ENCODE results near the gene ZNF578.
"Not testable (repeated sequence)": the region's sequence is repeated elsewhere in the genome, so short reads cannot be mapped to it uniquely, and the experiment has no call there.

ZNF578 gene

GRCh38 chr19:52453324-52454094 lies at the start of gene ZNF578:
TSS of gene ZNF578 (plus strand) at chr19:52453553. CDS start at chr19:52501846, 48,293 bp downstream.
- DNase-seq (ENCODE audit: low read depth) = peak; percentile 86

DNA sequence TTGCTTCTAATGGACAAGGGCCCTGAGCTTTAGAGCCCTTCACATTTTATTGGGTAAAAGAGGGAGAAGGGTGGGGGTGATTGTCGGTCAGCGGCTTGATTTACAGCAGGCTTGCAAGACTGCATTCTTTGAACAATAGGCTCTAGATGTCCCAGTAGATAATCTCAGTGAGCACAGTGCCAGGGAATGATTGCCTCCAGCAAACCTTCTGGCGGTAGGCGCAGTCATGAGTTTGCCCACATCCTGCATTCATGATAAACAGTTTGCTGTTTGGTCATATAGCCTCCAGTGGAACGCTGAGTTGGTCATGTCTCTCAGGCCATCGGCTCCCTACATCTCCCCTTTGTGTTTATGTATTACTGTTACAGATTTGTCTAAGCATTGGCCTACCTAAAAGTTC lies 43.1 kb upstream of the ZNF578 start:
- no peak for DNase-seq (ENCODE audit: low read depth)

DNA sequence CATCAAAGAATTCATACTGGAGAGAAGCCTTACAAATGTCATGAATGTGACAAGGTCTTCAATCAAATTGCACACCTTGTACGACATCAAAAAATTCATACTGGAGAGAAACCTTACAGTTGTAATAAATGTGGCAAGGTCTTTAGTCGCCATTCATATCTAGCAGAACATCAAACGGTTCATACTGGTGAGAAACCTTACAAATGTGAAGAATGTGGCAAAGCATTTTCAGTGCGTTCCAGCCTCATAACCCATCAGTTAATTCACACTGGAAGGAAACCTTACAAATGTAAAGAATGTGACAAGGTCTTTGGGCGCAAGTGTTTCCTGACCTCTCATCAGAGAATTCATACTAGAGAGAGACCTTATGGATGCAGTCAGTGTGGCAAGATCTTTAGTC lies 37.6 kb upstream of the ZNF578 start:
- no peak for DNase-seq (ENCODE audit: low read depth)

GRCh38 chr19:52428937-52429336 lies 24.4 kb upstream of the ZNF578 start, which contains the start of gene ZNF534:
TSS of gene ZNF534 (plus strand) at chr19:52429148. CDS start at chr19:52431475, 2,327 bp downstream.
- no peak for DNase-seq (ENCODE audit: low read depth)

- DNase-seq (ENCODE audit: low read depth) = no peak
Observed at GRCh38 chr19:52442179-52442578, 11.2 kb upstream of the ZNF578 start.

DNA sequence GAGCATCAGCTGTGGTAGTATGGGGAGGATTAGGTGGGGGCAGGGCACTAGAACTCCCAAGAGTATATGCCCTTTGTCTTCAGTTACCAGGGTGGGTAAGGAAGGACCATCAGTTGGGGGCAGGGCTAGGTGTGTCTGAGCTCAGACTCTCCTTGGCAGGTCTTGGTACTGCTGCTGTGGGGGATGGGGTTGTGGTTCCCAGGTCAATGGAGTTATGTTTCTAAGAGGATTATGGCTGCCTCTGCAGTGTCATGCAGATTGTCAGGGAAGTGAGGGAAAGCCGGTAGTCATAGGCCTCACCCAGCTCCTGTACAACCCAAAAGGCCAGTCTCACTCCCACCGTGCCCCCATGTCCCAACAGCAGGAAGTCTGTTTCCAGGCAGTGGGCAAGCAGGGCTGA lies 8.8 kb upstream of the ZNF578 start:
- no peak for DNase-seq (ENCODE audit: low read depth)

GRCh38 chr19:52451241-52451640 lies 2.1 kb upstream of the ZNF578 start:
- DNase-seq (ENCODE audit: low read depth) = no peak

GRCh38 chr19:52464798-52465470 lies 11.6 kb downstream of the ZNF578 start:
- no peak for DNase-seq (ENCODE audit: low read depth)

DNA sequence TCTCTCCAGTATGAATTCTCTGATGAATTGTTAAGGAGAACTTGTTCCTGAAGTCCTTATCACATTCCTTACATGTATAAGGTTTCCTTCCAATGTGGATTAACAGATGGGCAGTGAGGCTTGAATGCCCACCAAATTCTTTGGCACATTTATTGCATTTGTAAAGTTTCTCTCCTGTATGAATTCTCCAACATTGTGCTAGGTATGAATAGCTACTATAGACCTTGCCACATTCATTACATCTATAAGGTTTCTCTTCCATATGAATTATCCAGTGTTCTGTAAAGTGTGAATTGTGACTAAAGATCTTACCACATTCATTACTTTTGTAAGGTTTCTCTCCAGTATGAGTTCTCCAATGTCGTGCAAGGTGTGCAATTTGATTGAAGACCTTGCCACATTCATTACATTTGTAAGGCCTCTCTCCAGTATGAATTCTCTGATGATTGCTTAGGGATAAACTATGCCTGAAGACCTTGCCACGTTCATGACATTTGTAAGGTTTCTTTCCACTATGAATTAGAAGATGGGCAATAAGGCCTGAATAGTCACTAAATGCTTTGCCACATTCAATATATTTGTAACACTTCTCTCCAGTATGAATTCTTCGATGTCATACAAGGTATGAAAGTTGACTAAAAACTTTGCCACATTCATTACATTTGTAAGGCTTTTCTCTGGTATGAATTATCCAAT lies 20.4 kb downstream of the ZNF578 start:
- DNase-seq (ENCODE audit: low read depth) = no peak

DNA sequence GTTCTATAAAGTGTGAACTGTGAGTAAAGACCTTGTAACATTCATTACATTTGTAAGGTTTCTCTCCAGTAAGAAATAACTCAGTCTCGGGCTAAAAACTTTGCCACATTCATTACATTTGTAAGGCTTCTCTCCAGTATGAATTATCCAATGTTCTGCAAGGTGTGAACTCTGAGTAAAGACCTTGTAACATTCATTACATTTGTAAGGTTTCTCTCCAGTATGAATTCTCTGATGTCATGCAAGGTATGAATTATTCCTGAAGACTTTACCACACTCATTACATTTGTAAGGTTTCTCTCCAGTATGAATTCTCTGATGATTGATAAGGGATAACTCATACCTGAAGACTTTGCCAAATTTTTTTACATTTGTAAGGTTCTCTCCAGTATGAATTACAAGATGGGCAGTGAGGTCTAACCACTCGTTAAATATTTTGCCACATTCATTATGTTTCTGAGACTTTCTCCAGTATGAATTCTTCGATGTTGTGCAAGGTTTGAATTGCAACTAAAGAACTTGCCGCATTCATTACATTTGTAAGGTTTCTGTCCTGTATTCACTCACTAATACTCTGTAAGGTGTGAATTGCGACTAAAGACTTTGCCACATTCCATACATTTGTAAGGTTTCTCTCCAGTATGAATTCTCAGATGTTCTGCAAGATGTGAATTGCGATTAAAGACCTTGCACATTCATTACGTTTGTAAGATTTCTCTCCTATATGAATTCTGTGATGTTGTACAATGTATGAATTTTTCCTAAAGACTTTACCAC lies 21.2 kb downstream of the ZNF578 start:
- no peak for DNase-seq (ENCODE audit: low read depth)

GRCh38 chr19:52484111-52484743 lies 30.9 kb downstream of the ZNF578 start:
- DNase-seq (ENCODE audit: low read depth) = not testable (repeated sequence)

DNA sequence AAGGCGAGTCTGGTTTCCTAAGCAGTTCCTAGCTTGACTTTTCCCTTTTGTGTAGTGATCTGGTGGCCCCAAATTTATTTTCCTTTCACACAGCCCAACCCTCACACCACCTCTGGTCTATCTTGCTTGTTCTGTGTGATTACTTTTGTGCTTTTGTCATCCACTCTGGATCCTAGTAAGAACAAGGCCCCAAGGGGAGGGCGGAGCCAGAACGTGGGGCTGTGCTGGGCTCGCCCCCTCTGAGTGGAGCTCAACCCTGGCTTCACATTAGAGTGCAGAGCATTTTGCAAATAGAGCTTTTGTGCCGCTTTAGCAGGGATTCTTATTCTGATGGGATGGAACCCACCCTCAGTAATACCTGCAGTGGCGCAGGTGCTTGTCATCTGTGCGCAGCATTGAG lies 31.7 kb downstream of the ZNF578 start:
- not testable (repeated sequence) for DNase-seq (ENCODE audit: low read depth)

DNA sequence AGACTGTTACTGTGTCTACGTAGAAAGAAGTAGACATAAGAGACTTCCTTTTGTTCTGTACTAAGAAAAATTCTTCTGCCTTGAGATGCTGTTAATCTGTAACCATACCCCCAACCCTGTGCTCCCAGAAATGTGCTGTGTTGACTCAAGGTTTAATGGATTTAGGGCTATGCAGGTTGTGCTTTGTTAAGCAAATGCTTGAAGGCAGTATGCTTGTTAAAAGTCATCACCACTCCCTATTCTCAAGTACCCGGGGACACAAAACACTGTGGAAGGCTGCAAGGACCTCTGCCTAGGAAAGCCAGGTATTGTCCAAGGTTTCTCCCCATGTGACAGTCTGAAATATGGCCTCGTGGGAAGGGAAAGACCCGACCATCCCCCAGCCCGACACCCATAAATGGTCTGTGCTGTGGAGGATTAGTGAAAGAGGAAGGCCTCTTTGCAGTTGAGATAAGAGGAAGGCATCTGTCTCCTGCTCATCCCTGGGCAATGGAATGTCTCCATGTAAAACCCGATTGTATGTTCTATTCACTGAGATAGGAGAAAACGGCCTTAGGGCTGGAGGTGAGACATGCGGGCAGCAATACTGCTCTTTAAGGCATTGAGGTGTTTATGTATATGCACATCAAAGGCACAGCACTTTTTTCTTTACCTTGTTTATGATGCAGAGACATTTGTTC lies 32.3 kb downstream of the ZNF578 start:
- not testable (repeated sequence) for DNase-seq (ENCODE audit: low read depth)

DNA sequence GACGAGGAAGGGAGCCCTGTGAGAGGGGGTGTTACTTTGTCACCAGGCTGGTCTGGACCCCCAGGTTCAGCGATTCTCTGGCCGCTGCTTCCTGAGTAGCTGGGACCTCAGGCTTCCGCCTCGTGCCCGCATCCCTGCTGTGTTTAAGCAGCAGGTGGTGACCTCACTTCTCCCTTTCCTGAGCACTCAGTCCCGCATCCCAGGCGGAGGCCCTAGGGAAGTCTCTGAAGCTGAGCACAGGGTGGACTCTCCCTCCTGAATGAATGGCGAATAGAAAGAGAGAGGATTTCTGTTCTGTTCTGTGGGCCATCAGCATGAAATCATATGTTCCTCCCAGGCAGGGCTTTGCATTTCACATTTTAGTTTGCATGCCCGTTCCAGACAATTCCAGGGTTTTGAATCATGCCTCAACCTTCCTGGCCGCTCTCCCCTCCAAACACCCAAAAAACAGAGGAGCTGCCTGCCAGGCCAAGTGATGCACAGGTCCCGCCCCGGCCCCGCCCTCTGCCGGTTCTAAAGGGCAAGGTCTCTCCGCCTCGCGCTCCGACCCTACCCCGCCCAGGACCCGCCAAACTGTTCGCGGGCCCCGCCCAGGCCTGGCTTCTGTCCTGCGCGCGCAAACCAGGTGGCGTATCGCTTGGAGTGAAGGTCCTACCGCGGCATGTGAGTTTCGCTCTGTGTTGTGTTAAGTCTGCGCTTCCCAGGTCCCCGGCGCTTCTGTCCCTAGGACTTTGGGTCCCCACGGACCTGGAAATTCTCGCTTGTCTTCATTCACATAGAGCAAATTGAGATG lies 39.0 kb downstream of the ZNF578 start:
- DNase-seq (ENCODE audit: low read depth) = no peak

GRCh38 chr19:52492994-52493470 lies 39.7 kb downstream of the ZNF578 start:
- DNase-seq (ENCODE audit: low read depth) = no peak

DNA sequence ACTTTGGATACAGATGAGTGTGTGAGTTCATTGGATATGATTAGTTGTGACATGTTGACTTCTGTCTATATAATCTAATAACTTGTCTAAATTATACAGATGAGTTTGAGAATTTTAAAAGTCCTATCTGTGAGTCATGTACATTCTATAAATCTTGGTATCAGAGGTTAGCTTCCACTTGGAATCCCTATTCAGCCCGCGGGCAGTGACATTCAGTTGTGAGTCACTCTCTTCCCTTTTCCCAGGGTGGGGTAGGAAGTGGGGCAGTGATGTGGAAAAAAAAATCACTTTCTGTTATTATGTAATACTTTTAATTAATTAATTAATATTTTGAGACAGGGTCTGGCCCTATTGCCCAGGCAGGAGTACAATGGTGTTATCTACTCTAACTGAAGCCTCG lies 41.2 kb downstream of the ZNF578 start:
- no peak for DNase-seq (ENCODE audit: low read depth)

- DNase-seq (ENCODE audit: low read depth) = no peak
Observed at GRCh38 chr19:52498571-52498970, 45.2 kb downstream of the ZNF578 start.

DNA sequence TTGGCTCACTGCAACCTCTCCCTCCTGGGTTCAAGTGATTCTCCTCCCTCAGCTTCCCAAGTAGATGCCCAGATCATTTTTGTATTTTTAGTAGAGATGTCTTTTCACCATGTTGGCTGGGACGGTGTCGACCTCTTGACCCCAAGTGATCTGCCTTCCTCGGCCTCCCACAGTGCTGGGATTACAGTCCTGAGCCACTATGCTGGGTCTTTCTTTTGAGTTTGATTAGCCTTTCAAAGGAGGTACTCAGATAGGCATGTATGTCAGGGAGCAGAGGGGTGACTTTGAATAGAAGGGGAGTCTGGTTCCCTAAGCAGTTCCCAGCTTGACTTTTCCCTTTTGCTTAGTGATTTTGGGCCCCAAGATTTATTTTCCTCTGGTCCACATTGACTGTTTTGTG lies 47.1 kb downstream of the ZNF578 start:
- DNase-seq (ENCODE audit: low read depth) = not testable (repeated sequence)

DNA sequence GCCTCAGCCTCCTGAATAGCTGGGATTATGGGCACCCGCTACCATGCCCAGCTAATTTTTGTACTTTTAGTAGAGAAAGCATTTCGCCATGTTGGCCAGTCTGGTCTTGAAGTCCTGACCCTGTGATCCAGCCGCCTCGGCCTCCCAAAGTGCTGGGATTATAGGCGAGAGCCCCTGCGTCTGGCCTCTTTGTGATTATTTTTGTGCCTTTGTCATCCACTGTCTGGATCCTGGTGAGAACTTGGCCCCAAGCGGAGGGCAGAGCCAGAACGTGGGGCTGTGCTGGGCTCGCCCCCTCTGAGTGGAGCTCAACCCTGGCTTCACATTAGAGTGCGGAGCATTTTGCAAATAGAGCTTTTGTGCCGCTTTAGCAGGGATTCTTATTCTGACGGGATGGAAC lies 47.6 kb downstream of the ZNF578 start:
- not testable (repeated sequence) for DNase-seq (ENCODE audit: low read depth)

DNA sequence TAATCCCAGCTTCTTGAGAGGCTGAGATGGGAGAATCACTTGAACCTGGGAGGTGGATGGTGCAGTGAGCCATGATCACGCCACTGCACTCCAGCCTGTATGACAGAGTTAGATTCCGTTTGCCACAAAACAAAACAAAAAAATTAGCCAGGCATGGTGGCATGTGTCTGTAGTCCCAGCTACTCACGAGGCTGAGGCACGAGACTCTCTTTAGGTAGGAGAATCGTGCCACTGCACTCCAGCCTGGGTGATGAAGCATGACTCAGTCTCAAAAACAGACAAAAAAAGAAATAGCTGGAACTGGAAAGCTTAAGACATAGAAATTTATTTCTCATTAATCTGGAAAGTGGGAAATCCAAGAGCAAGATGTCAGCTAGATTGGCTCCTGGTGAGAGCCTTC lies 53.9 kb downstream of the ZNF578 start:
- DNase-seq (ENCODE audit: low read depth) = no peak

Measured in fibroblast of gingiva (primary cell).